CMK (cell line): ENCODE measurements around the gene APH1B.

Source experiments
- DNase-seq: peaks from one replicate; pipeline ENCODE4 v3.0.0-alpha.2; 2010; ENCODE audit warnings: low read depth

APH1B gene

DNA sequence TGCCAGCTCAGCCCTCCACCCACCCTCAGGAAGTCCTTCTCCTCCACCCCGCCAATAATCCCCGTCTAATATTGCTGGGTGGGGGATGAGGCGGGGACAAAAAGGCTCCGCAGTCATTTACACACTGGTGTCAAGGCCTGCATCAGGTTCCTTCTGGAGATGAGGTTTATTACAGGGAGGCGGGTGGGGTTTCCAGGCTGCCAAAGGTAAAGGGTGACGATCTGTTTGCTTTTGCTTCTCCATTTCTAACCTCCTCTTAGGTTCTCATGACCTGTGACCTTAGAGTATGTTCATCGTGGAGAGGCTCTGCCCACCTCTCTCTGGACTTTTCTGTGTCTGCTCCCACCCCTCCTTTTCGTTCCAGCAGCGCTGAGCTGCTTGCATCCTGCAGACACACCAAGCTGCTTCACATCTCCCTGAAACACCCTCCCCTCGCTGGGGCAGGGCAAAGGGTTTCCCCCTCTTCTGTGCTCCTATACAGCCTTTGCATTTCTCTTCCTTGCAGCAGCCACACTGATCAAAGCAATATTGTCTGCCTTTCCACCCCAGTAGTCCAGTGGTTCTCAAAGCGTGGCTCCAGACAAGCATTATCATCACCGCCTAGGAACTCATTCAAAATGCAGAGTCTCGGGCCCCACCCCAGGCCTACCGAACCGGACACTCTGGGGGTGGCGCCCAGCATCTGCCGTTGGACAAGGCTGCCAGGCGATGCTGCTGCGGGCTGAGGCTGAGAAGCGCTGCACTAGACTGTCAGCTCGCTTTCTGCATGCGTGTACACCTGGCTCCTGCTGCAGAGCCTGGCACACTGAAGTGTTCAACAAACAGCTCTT is 77.6 kb downstream of the APH1B start:
- DNase-seq, result no peak

GRCh38 chr15:63357061-63357460 is 79.7 kb downstream of the APH1B start:
- no peak for DNase-seq

DNA sequence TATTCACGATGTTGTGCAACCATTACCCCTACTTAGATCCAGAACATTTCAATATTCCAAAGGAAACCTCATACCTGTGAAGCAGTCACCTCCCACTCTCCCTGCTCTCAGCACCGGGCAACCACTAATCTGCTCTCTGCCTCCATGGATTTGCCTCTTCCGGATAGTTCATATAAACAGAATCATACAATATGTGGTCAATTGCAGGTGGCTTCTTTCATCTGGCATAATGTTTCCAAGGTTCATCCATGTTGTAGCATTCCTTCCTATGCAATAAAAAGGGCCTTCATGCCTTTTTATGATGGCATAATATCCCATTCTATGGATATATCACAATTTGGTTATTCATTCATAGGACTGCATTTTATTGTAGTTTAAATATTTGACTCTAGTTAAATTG is 80.3 kb downstream of the APH1B start:
- DNase-seq, result no peak

GRCh38 chr15:63358241-63359029 is 81.0 kb downstream of the APH1B start:
- DNase-seq, result no peak
